Aorta (tissue), 5 donors: ENCODE measurements around the gene XCL1. TPM values are rescaled to one million over a fixed set of nuclear protein-coding genes. Genes with fewer than 3 reads are reported as not detected.
"Not testable (repeated sequence)": the region's sequence is repeated elsewhere in the genome, so short reads cannot be mapped to it uniquely, and the experiment has no call there.

Source experiments
- ATAC-seq: fragments of 200-7000 bp; cut with Tn5 transposase; one replicate; pipeline ENCODE4 v1.9.1; 2022; ENCODE audit warnings: moderate library complexity; ENCODE audit not compliant: low FRiP score
- DNase-seq, 2 donors: peaks; one replicate each; pipeline ENCODE4 v3.0.0-alpha.2; 2020
- H3K27ac ChIP-seq, 2 donors: one replicate each; pipeline ENCODE4 v1.5.1; 2013; ENCODE audit warnings: low read length in 2 of 2, mild to moderate bottlenecking in 2 of 2, moderate library complexity in 2 of 2, control low read depth in 1 of 2, inconsistent platforms in 1 of 2, low read depth in 1 of 2
- H3K27me3 ChIP-seq, 2 donors: one replicate each; pipeline ENCODE4 v1.6.1; 2013; ENCODE audit warnings: control low read depth in 1 of 2, low read length in 1 of 2, mild to moderate bottlenecking in 1 of 2, moderate library complexity in 1 of 2; ENCODE audit not compliant: insufficient read depth in 2 of 2, control insufficient read depth in 1 of 2
- H3K36me3 ChIP-seq, 2 donors: one replicate each; pipeline ENCODE4 v1.6.1; 2013; ENCODE audit warnings: control low read depth in 1 of 2, low read length in 1 of 2, mild to moderate bottlenecking in 1 of 2; ENCODE audit not compliant: insufficient read depth in 2 of 2, control insufficient read depth in 1 of 2
- H3K4me1 ChIP-seq, 2 donors: one replicate each; pipeline ENCODE4 v1.6.1; 2013; ENCODE audit warnings: low read length in 2 of 2, control low read depth in 1 of 2, mild to moderate bottlenecking in 1 of 2, moderate library complexity in 1 of 2; ENCODE audit not compliant: insufficient read depth in 2 of 2, control insufficient read depth in 1 of 2
- H3K4me3 ChIP-seq, 2 donors: one replicate each; pipeline ENCODE4 v1.5.1; 2013; ENCODE audit warnings: low read length in 2 of 2, control low read depth in 1 of 2, mild to moderate bottlenecking in 1 of 2
- H3K9me3 ChIP-seq: one replicate; pipeline ENCODE4 v1.6.1; 2013; ENCODE audit warnings: mild to moderate bottlenecking, low read length; ENCODE audit not compliant: control insufficient read depth
- WGBS, 2 donors: extraction: QIAGEN DNeasy Blood & Tissue Kit; methylation state at CpG; one replicate each; pipeline ENCODE4 v1.1.7; 2013; 5-methylcytosine and 5-hydroxymethylcytosine counted together
- intact Hi-C, 2 donors: fragments of 100-400 bp; cut with DNase I; formaldehyde crosslinking; loops; one replicate each; pipeline versions ENCODE4 v1.14.2 to v1.15.0; 2022
- polyA plus RNA-seq, 2 donors: library from polyadenylated mRNA; stranded (reverse); fragments of 200-250 nt; gene quantifications; one replicate each; pipeline ENCODE4 v1.2.3, GENCODE V29; 2013
- total RNA-seq, 2 donors: library from RNA; stranded (reverse); fragmentation: NEBNext Ultra II Directional; extraction: Animal tissue kit (Norgen Biotek cat#: 25700); gene quantifications; one replicate each; pipeline ENCODE4 v1.2.1, GENCODE V29; 2021
- donor health status: healthy with polysubstance abuse.
- donor health status: Bipolar disorder and iron deficiency.
- donor health status: DM: no; HTN: no; CAD: no.
- donor health status: DM: no; HTN: no; CAD: no.
- donor health status: DM: yes; HTN: yes; CAD: no.

The XCL1 gene
- total and polyA plus RNA-seq, 4 donors = 0.20 to 0.26 TPM; not detected in 2

DNA sequence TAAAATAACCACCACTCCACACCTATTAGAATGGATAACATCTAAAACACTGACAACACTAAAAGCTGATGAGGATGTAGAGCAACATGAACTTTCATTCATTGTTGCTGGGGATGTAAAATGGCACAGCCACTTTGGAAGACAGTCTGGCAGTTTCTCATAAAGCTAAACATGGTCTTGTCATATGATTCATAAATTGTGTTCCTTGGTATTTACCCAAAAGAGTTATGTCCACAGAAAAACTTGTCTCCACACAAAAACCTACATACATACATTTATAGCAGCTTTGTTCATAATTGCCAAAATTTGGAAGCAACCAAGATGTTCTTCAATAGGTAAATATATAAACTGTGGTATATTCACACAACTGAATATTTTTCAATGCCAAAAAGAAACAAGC lies 16.0 kb upstream of the XCL1 start:
- no peaks in the 10 kb centered on the region for H3K4me1 ChIP-seq
- DNase-seq = no peak
- H3K27ac ChIP-seq = no peak overlapping the region
- H3K36me3 ChIP-seq = no peaks in the 10 kb centered on the region
- no peak overlapping the region for H3K4me3 ChIP-seq
- no peaks in the 10 kb centered on the region for H3K27me3 ChIP-seq
- ATAC-seq = no peak
- no peaks in the 10 kb centered on the region for H3K9me3 ChIP-seq
- intact Hi-C loops = no loop called here

DNA sequence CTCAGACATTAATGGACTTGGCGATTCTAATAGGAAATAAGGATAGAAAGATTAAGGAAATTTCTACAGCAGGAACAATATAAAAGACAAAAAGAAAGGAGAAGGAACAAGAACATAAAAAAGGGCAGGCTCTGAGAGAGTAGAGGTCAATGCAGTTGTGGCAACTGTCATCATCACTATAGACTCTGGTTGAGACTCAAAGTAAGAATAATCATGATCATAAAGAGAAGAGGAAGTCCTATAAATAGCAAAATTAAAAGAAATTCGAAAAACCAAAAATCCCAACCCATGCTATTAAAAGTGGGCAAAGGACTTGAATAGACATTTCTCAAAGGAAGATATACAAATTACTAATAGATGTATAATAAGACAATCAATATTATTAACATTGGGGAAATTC lies 14.4 kb upstream of the XCL1 start:
- no peak for ATAC-seq
- H3K4me3 ChIP-seq = no peak overlapping the region
- H3K36me3 ChIP-seq = no peaks in the 10 kb centered on the region
- H3K9me3 ChIP-seq = no peaks in the 10 kb centered on the region
- intact Hi-C loops = no loop called here
- no peak overlapping the region for H3K27ac ChIP-seq
- DNase-seq = no peak
- no peaks in the 10 kb centered on the region for H3K27me3 ChIP-seq
- 79 to 87% methylated on average over 2 of the region's 2 CpGs for whole genome bisulfite sequencing, 2 donors
- H3K4me1 ChIP-seq = no peaks in the 10 kb centered on the region

DNA sequence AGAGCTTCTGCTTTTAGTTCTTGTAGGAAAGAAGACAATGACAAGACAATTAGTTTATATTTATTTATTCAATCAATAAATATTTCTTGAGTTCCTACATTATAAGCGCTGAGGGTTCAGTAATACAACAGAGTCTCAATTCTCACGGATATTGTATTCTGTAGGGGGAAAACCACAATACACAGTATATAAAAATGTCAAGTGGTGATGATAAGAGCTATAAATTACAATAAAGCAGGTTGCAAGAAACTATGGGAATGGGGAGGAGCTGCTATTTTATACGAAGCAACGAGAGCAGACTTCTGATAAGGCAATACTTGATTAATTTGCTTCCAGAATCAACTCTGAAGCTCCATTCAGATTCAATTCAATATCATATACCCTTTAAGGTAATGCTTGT lies 10.6 kb upstream of the XCL1 start:
- ATAC-seq (no peak), DNase-seq (no peak)
- Histone ChIP-seq H3K4me1 (no peaks in the 10 kb centered on the region), H3K27me3 (no peaks in the 10 kb centered on the region), H3K27ac (no peak overlapping the region), H3K4me3 (no peak overlapping the region), H3K36me3 (no peaks in the 10 kb centered on the region), H3K9me3 (no peaks in the 10 kb centered on the region)
- 26 to 27% methylated on average over 4 of the region's 4 CpGs for WGBS, 2 donors
- intact Hi-C loops = no loop called here

DNA sequence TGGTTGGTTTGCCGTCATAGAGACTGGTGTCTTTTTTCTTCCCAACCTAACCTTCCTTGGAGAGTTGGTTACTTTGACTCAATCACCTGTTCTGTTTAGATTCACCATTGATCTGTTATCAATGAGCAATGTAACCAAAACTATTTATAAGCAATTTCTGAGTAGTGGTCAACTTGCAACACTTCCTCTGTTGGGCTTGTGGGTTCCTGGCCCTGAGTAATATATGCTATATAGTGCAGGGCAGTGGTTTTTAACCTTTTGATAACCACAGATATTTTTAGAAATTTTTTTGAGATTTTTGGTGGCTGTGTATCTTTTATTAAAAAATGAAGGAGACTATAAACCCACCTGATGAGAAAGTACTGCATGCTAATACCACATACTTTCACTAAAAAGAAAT lies 9.4 kb upstream of the XCL1 start:
- no peak overlapping the region for H3K4me3 ChIP-seq
- DNase-seq = no peak
- H3K36me3 ChIP-seq = no peaks in the 10 kb centered on the region
- H3K27me3 ChIP-seq = no peaks in the 10 kb centered on the region
- intact Hi-C loops = no loop called here
- H3K9me3 ChIP-seq = no peaks in the 10 kb centered on the region
- H3K4me1 ChIP-seq = no peaks in the 10 kb centered on the region
- 41 to 69% methylated on average over 1 of the region's 1 CpG for WGBS, 2 donors
- ATAC-seq = no peak
- H3K27ac ChIP-seq = no peak overlapping the region

GRCh38 chr1:168567568-168567967 lies 8.8 kb upstream of the XCL1 start:
- Histone ChIP-seq H3K9me3 (no peaks in the 10 kb centered on the region), H3K27ac (no peak overlapping the region), H3K27me3 (no peaks in the 10 kb centered on the region), H3K4me3 (no peak overlapping the region), H3K4me1 (no peaks in the 10 kb centered on the region), H3K36me3 (no peaks in the 10 kb centered on the region)
- intact Hi-C loops = no loop called here
- WGBS, 2 donors = 94 to 96% methylated on average over 3 of the region's 3 CpGs
- DNase-seq (no peak), ATAC-seq (no peak)

GRCh38 chr1:168568346-168568745 lies 8.1 kb upstream of the XCL1 start:
- ATAC-seq = no peak
- intact Hi-C loops = no loop called here
- Histone ChIP-seq H3K36me3 (no peaks in the 10 kb centered on the region), H3K4me3 (no peak overlapping the region), H3K4me1 (no peaks in the 10 kb centered on the region), H3K9me3 (no peaks in the 10 kb centered on the region), H3K27me3 (no peaks in the 10 kb centered on the region), H3K27ac (no peak overlapping the region)
- 46 to 57% methylated on average over 1 of the region's 1 CpG for WGBS, 2 donors
- no peak for DNase-seq

- intact Hi-C loops = loop anchor here in 1 of 2 donors (10.0 kb wide), 1 partner anchor 226 kb away; no protein-coding TSS in a partner anchor
- ATAC-seq = no peak
- DNase-seq = no peak
- no peaks in the 10 kb centered on the region for H3K36me3 ChIP-seq
- no peaks in the 10 kb centered on the region for H3K9me3 ChIP-seq
- no peaks in the 10 kb centered on the region for H3K4me1 ChIP-seq
- 51 to 75% methylated on average over 3 of the region's 3 CpGs for WGBS, 2 donors
- H3K27ac ChIP-seq = no peak overlapping the region
- H3K27me3 ChIP-seq = no peaks in the 10 kb centered on the region
- no peak overlapping the region for H3K4me3 ChIP-seq
Observed at GRCh38 chr1:168570652-168571051, 5.8 kb upstream of the XCL1 start.

- DNase-seq (no peak), ATAC-seq (no peak)
- H3K27ac ChIP-seq = no peak overlapping the region
- intact Hi-C loops = loop anchor here in 1 of 2 donors (2.0 to 10.0 kb wide), 2 partner anchors 132 to 228 kb away; no protein-coding TSS in a partner anchor
- no peaks in the 10 kb centered on the region for H3K9me3 ChIP-seq
- no peak overlapping the region for H3K4me3 ChIP-seq
- 92 to 96% methylated on average over 3 of the region's 3 CpGs for WGBS, 2 donors
- no peaks in the 10 kb centered on the region for H3K27me3 ChIP-seq
- H3K36me3 ChIP-seq = no peaks in the 10 kb centered on the region
- H3K4me1 ChIP-seq = no peaks in the 10 kb centered on the region
Observed at GRCh38 chr1:168572633-168573032, 3.8 kb upstream of the XCL1 start.

GRCh38 chr1:168574234-168574633 lies 2.2 kb upstream of the XCL1 start:
- intact Hi-C loops = loop anchor here in 1 of 2 donors (10.0 kb wide), 1 partner anchor 229 kb away; no protein-coding TSS in a partner anchor
- H3K4me1 ChIP-seq, DNase-seq, H3K36me3 ChIP-seq, ATAC-seq, H3K4me3 ChIP-seq, H3K9me3 ChIP-seq, H3K27ac ChIP-seq, H3K27me3 ChIP-seq: not testable (repeated sequence)
- 0 to 5% methylated on average over 3 to 4 of the region's 4 CpGs for WGBS, 2 donors
